ENCODE data around the gene PARD3B.

PARD3B gene

DNA sequence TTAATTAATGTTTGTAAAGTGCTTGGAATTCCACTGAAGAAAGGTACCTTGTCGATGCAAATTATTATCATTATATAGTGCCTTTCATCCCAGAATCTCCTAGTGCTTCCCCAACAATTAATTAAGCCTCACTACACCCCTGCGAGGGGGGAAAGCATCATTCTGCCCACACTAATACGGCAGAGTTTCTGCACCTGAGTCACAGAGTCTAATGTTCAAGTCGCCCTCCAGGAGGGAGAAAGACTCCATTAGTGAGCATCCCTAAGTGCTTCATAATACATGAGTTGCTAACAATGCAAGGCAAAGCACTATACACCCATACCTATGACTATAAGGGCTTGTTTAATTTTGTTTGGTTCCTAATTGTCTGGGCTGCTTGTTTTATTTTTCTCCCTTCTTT lies 1111.7 kb downstream of the PARD3B start:
- no peak for DNase-seq (ENCODE audit: low spot score)

DNA sequence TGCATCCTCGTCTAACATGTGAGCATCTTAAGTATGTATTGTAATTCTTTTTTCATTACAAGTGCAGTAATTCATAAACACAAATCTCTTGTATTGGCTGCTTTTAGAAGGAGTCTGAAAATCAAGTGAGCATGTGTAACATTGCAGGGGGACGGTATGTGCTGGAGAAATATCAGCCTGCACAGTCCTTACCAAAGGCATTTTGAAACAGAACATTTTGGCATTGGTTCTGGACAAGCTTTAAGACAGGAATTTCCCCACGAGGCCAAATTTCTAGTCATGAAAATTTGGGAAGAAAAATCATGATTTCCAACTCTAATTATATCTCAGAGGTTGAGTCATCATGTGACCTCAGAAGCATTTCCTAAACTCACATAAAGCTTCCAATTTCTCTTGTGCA lies 1112.3 kb downstream of the PARD3B start:
- no peak for DNase-seq (ENCODE audit: low spot score)

DNA sequence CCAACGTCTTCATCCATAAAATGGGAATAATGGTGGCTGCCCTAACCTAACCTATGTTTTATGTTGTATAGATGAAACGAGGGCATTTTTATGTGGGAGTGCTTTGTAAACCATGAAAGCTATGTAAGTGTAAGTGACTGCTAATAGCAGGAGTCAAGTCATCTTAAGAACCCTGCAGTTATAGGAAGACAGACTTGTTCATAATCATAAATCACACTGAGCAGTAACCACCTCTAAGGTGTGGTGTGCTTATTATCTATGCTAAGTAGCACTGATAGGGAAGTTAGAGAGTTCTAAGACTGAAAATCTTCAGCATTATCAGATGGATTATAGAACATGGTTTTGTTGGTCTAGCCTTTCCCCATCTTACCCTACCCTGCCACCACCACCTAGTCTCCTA lies 1112.8 kb downstream of the PARD3B start:
- no peak for DNase-seq (ENCODE audit: low spot score)

DNA sequence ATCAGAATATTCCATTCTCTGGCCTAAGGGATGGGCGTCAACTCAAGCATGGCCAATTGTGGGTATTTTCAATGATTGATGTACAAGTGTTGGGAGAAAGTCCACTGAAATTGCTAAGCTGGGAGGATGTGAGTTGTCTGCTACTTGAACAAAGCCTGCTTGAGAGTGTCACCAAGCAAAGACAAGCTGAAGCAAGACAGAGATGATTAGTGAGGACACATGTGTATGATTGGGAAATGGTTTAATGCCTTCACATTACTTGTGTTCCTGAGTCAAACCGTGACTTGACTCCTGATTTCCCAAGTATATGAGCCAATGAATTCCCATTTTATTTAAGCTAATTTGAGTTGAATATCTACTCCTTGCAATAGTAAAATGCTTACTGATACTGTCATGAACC lies 1113.3 kb downstream of the PARD3B start:
- DNase-seq (ENCODE audit: low spot score): no peak

DNA sequence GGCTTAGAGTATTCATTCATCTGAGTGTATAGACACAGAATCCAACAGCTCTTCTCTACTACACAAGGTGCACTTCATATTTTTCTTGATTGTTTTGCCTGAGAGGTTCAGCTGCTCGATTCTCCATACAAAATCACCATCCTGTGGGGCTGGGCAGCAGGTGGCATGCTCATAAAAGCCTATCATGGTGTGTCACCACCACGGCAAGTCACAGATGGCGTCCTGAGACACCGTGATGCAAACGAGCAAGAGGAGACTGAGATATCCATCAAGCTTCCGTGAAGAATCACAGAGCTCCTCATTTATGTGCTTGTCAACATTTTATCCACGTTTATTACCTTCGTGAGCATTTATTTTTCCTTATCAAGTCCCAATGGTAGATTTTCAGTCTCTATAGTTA lies 1114.6 kb downstream of the PARD3B start:
- DNase-seq (ENCODE audit: low spot score): no peak

DNA sequence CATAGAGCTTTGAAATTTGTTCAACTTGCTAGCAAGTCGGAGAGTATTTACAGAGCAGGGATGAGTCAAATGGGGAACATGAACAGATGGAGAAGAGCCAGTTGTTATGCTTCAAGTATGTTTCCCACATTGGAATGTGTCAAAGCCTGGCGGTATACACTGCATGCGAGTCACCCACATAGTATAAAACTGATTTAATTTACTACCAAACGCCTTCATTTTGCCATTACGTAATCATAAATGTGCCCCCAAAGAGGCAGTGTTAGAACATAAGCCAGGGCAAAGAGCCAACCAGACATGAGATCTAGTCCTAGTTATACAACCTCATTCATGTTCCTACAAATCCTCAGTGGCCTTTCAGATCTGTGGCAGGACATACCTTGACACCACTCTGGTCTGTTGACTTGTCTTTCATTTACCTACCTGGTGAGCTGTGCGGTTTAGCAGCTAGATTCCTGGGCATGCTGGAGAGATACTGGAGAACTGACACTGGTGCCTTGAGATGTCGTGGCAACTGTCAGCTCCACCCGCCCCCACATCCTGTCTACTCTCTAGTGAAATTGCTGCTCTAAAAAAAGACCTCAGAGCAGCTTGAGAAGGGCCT lies 1115.3 kb downstream of the PARD3B start:
- peak; percentile 61 for DNase-seq (ENCODE audit: low spot score)

DNA sequence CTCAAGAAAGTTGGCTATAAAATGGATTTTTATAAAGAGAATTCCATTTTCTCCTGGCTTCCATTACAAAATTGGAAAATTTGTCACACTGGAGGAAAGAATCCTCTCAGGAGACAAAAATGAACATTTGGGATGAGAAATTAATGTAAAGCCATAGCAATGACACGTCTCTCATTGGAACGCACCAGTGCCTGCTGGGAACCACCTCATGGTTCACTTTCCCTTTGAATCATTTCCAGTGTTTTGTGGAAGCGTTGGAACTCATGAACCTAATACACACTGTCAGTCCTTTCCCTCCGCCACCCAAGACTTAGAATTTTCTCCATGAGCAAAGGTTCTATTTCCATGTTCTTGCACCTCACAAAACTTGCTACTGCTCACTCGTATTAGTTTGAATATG lies 1116.0 kb downstream of the PARD3B start:
- no peak for DNase-seq (ENCODE audit: low spot score)

DNA sequence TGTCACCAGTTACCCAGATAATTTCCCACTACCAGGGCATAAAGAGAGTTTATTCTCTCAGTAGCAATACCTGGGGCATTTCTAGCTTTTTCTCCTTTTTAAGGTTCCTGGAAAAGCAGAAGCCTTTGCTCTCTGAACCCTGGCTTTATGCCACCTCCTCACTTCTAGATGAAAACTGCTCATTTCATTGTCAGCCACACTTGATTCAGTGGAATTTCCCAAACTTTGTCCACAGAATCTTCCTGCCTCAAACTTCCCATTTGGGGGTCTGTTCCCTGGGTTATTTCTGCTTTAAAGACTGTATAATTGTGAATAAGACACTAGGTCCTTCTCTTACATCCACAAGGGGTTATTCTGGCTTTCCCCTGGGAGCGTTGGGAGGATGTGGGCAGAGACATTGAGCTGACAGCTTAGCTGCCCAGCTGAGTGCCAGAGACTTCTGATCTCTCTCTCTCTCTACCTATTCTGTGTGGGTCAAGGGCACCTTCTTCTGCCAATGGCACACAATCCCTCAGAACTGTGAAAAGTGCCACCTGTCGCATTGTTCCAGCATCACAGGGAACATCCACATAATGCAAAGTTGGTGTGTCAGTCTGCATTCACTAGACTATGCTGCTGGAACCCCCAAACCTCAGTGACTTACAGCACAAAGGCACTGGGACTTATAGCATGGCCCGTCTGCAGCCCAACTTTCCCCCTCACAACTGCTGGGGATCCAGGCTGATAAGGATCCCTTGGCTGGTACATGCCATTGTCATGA lies 1117.1 kb downstream of the PARD3B start:
- no peak for DNase-seq (ENCODE audit: low spot score)

DNA sequence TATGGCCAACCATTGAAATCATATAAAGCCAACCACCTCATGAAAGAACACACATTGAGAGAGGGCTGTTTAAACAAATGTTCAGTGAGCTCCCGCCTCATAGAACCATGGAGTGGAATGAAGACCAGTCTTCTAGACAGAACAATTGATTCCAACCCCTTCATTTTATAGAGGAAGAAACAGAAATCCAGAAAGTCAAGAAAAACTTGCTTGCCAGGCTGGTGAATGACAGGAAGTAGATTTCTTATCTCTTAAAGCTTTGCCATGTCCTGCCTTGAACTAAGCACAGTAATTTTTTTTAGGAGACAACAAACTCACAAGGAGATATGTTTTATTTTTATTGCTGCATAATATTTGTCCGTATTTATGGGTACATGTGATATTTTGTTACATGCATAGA lies 1120.5 kb downstream of the PARD3B start:
- no peak for DNase-seq (ENCODE audit: low spot score)

Measured in Ammon's horn (tissue), 1 donor.